AG04450 (cell line): Measurements from ENCODE around the gene ERC1. TPM values are rescaled to one million over a fixed set of nuclear protein-coding genes. Genes with fewer than 3 reads are reported as not detected.

Experiments
- CTCF ChIA-PET: fragments of 300-600, 350-600 bp; formaldehyde crosslinking; extraction: SDS; loops from one replicate; lab custom pipeline; 2022; ENCODE audit warnings: antibody characterized with exemption, inconsistent platforms; lab: Charles Lee
- POLR2A ChIA-PET: fragments of 350-600 bp; formaldehyde crosslinking; extraction: SDS; loops from one replicate; lab custom pipeline; 2021; ENCODE audit warnings: antibody characterized with exemption, inconsistent platforms; lab: Yijun Ruan, JAX
- DNase-seq: peaks from one replicate; pipeline ENCODE4 v3.0.0-alpha.2; 2011; ENCODE audit warnings: low read depth, low spot score
- H3K27ac ChIP-seq: one replicate; pipeline ENCODE4 v1.5.1; 2012; ENCODE audit warnings: low read depth, low read length, control low read depth
- H3K27me3 ChIP-seq: one replicate; pipeline ENCODE4 v1.6.0; 2012; ENCODE audit warnings: low read length; ENCODE audit not compliant: control insufficient read depth, insufficient read depth
- H3K4me3 ChIP-seq: 2 replicates; pipeline ENCODE4 v1.5.1; 2011; ENCODE audit warnings: mild to moderate bottlenecking, low read depth, low read length, control low read depth
- H3K9me3 ChIP-seq: 2 replicates; pipeline ENCODE4 v1.5.1; 2012; ENCODE audit warnings: low read length; ENCODE audit not compliant: control insufficient read depth, insufficient read depth
- CTCF ChIP-seq: IDR thresholded peaks from 2 replicates; pipeline ENCODE4 v1.5.1; 2011; ENCODE audit warnings: low read depth, low read length, control low read depth, inconsistent platforms
- polyA plus RNA-seq: library from polyadenylated mRNA; depleted of rRNA; stranded (reverse); fragments of >200 nt; gene quantifications from 2 replicates; pipeline ENCODE4 v1.2.3, GENCODE V29; 2011

The ERC1 gene
- polyA plus RNA-seq, 1 experiment, result 28.6 TPM

GRCh38 chr12:1424674-1425395 lies 433.8 kb downstream of the ERC1 start:
- H3K9me3 ChIP-seq, result peaks cover 14% of the 10 kb centered on the region
- H3K27ac ChIP-seq, result no peak overlapping the region
- no peaks in the 10 kb centered on the region for H3K27me3 ChIP-seq
- H3K4me3 ChIP-seq, result no peak overlapping the region
- ChIA-PET POLR2A (interaction anchor here (0.7 to 1.7 kb wide), 2 partner anchors 48 to 49 kb away, joined by 3 to 7 read pairs; no protein-coding TSS in a partner anchor), CTCF (no interaction called here)
- TF ChIP-seq CTCF, result no peak
- no peak for DNase-seq

GRCh38 chr12:1425396-1425729 lies 434.3 kb downstream of the ERC1 start:
- ChIA-PET CTCF (no interaction called here), POLR2A (interaction anchor here (1.7 kb wide), 1 partner anchor 49 kb away, joined by 7 read pairs; no protein-coding TSS in a partner anchor)
- no peak overlapping the region for H3K4me3 ChIP-seq
- peaks cover 13% of the 10 kb centered on the region for H3K9me3 ChIP-seq
- H3K27ac ChIP-seq, result no peak overlapping the region
- DNase-seq, result no peak
- no peaks in the 10 kb centered on the region for H3K27me3 ChIP-seq
- no peak for TF ChIP-seq CTCF

- no peak for DNase-seq
- Histone ChIP-seq H3K9me3 (no peaks in the 10 kb centered on the region), H3K27me3 (no peaks in the 10 kb centered on the region), H3K27ac (no peak overlapping the region), H3K4me3 (no peak overlapping the region)
- TF ChIP-seq CTCF, result no peak
- CTCF ChIA-PET, result no interaction called here
- POLR2A ChIA-PET, result no interaction called here
Measured at GRCh38 chr12:1428671-1429070, 437.6 kb downstream of the ERC1 start.

- Histone ChIP-seq H3K27me3 (no peaks in the 10 kb centered on the region), H3K27ac (no peak overlapping the region), H3K4me3 (no peak overlapping the region), H3K9me3 (no peaks in the 10 kb centered on the region)
- CTCF ChIA-PET, result no interaction called here
- DNase-seq, result peak; percentile 20
- POLR2A ChIA-PET, result no interaction called here
- TF ChIP-seq CTCF, result no peak
Measured at GRCh38 chr12:1429980-1430379, 439.0 kb downstream of the ERC1 start.

- ChIA-PET CTCF (no interaction called here), POLR2A (no interaction called here)
- H3K27me3 ChIP-seq, result no peaks in the 10 kb centered on the region
- no peak overlapping the region for H3K4me3 ChIP-seq
- no peaks in the 10 kb centered on the region for H3K9me3 ChIP-seq
- no peak for TF ChIP-seq CTCF
- no peak for DNase-seq
- H3K27ac ChIP-seq, result no peak overlapping the region
Measured at GRCh38 chr12:1434296-1434955, 443.4 kb downstream of the ERC1 start.
